ENCODE data around the gene FAM131B. TPM values are rescaled to one million over a fixed set of nuclear protein-coding genes. Genes with fewer than 3 reads are reported as not detected.
A peak's percentile ranks its signal among the peaks of the same experiment; 100 is the strongest.

The FAM131B gene
- total and polyA plus RNA-seq, 2 of the 13 experiments (the other 11 are each of a cell fraction or from before 2014, with no cell fraction given) = 0.07 TPM; not detected in 1

- DNase-seq (ENCODE audit: low spot score) (no peak), FAIRE-seq (no peak), ATAC-seq (no peak)
- 5% methylated on average over 2 of the region's 2 CpGs for WGBS (ENCODE audit: low lambda C conversion rate)
- Histone ChIP-seq H2AFZ (ENCODE audit: low read length) (no peak overlapping the region), H3K79me2 (ENCODE audit: insufficient read depth, low read length) (no peaks in the 10 kb centered on the region), H3K9ac (ENCODE audit: insufficient read depth, low read depth, low read length) (no peak overlapping the region), H3K27ac (ENCODE audit: extremely low read length, insufficient read depth, low read length) (no peak overlapping the region), H3K4me2 (ENCODE audit: low read depth, low read length) (no peak overlapping the region), H3K27me3 (ENCODE audit: control insufficient read depth in 1 of 2, insufficient read depth in 2 of 2, low read length in 2 of 2) (peaks cover 0 to 7% of the 10 kb centered on the region in 2 experiments; a peak in 2 of 5 replicates), H3K4me1 (ENCODE audit: insufficient read depth, low read length) (peaks cover 19% of the 10 kb centered on the region), H3K9me3 (ENCODE audit: low read length) (no peaks in the 10 kb centered on the region), H3K4me3 (replicated peaks in 1 of 3; ENCODE audit: insufficient read depth in 1 of 3, low read depth in 2 of 3, low read length in 3 of 3) (no peak overlapping the region), H3K36me3 (replicated peaks in 1 of 2; ENCODE audit: control insufficient read depth in 1 of 2, insufficient read depth in 2 of 2, low read length in 2 of 2) (no peaks in the 10 kb centered on the region), H4K20me1 (ENCODE audit: insufficient read depth, low read length) (no peaks in the 10 kb centered on the region)
- in situ Hi-C loops (cut with HindIII; ENCODE audit: extremely low pct_ligation_motif_present, low pct_unique_long_range_greater_than_20kb) = no loop called here
- intact Hi-C loops (cut with micrococcal nuclease; ENCODE audit: unreplicated experiment) = no loop called here
- ChIA-PET POLR2A (no interaction called here), CTCF (ENCODE audit: low intra/inter-chr PET ratio, low total read pairs) (no interaction called here)
- BruUV-seq (replicated peaks) = no TSS peak
- TF ChIP-seq ZNF460 (CRISPR knock-in tag; IDR thresholded peaks at IDR 0.05; ENCODE audit: borderline replicate concordance) = no peak
- no peak for TF ChIP-seq ZBTB10 (CRISPR knock-in tag; IDR thresholded peaks at IDR 0.05; ENCODE audit: borderline replicate concordance)
- 0 out of 2 replicates have a peak, but pooled peaks have one; percentile 9 for TF ChIP-seq FOXA3 (CRISPR knock-in tag; IDR thresholded peaks at IDR 0.05)
Observed at GRCh38 chr7:143325240-143325639, 37.3 kb downstream of the FAM131B start.

GRCh38 chr7:143323653-143324052, 38.9 kb downstream of the FAM131B start:
- no peak overlapping the region for H3K27ac ChIP-seq (ENCODE audit: extremely low read length, insufficient read depth, low read length)
- POLR2A ChIA-PET = no interaction called here
- no peak for TF ChIP-seq ZFP36 (IDR thresholded peaks at IDR 0.05; ENCODE audit: borderline replicate concordance, low read depth, low read length, partially characterized antibody)
- TF ChIP-seq REL (CRISPR knock-in tag; conservative IDR thresholded peaks at IDR 0.05) = no peak
- TF ChIP-seq MXD1 (CRISPR knock-in tag; IDR thresholded peaks at IDR 0.05) = no peak
- no peak for TF ChIP-seq ZNF441 (CRISPR knock-in tag; IDR thresholded peaks at IDR 0.05; ENCODE audit: borderline replicate concordance)
- TF ChIP-seq ZNF230 (CRISPR knock-in tag; IDR thresholded peaks at IDR 0.05) = no peak
- no peak for TF ChIP-seq GMEB1 (CRISPR knock-in tag; IDR thresholded peaks at IDR 0.05; ENCODE audit: borderline replicate concordance)
- no peak for TF ChIP-seq GTF3A (CRISPR knock-in tag; conservative IDR thresholded peaks at IDR 0.05)
- no peak for TF ChIP-seq ZSCAN9 (CRISPR knock-in tag; IDR thresholded peaks at IDR 0.05; ENCODE audit: borderline replicate concordance)
- no peak for TF ChIP-seq ZNF234 (CRISPR knock-in tag; conservative IDR thresholded peaks at IDR 0.05)

More at GRCh38 chr7:143323653-143324052, 38.9 kb downstream of the FAM131B start:
- H3K9me3 ChIP-seq (ENCODE audit: low read length) = no peaks in the 10 kb centered on the region
- peak overlapping the region; percentile 23; the same call in 1 of the 2 replicates for H3K4me2 ChIP-seq (ENCODE audit: low read depth, low read length)
- peaks cover 0 to 7% of the 10 kb centered on the region in 2 experiments; a peak in 2 of 5 replicates for H3K27me3 ChIP-seq (ENCODE audit: control insufficient read depth in 1 of 2, insufficient read depth in 2 of 2, low read length in 2 of 2)
- no peak overlapping the region for H2AFZ ChIP-seq (ENCODE audit: low read length)
- FAIRE-seq (no peak), DNase-seq (ENCODE audit: low spot score) (no peak), ATAC-seq (peak; percentile 69)
- BruUV-seq (replicated peaks) = no TSS peak
- no peak overlapping the region; a peak in 1 of 6 replicates for H3K4me3 ChIP-seq (replicated peaks in 1 of 3; ENCODE audit: insufficient read depth in 1 of 3, low read depth in 2 of 3, low read length in 3 of 3)
- intact Hi-C loops (cut with micrococcal nuclease; ENCODE audit: unreplicated experiment) (no loop called here), in situ Hi-C loops (cut with HindIII; ENCODE audit: extremely low pct_ligation_motif_present, low pct_unique_long_range_greater_than_20kb) (loop anchor here (5.0 kb wide), 1 partner anchor 94 kb away; no protein-coding TSS in a partner anchor)
- CTCF ChIA-PET (ENCODE audit: low intra/inter-chr PET ratio, low total read pairs) = no interaction called here
- 3% methylated on average over 12 of the region's 12 CpGs for WGBS (ENCODE audit: low lambda C conversion rate)
- no peak overlapping the region for H3K9ac ChIP-seq (ENCODE audit: insufficient read depth, low read depth, low read length)
- no peaks in the 10 kb centered on the region for H4K20me1 ChIP-seq (ENCODE audit: insufficient read depth, low read length)
- H3K36me3 ChIP-seq (replicated peaks in 1 of 2; ENCODE audit: control insufficient read depth in 1 of 2, insufficient read depth in 2 of 2, low read length in 2 of 2) = no peaks in the 10 kb centered on the region
- peaks cover 25% of the 10 kb centered on the region for H3K4me1 ChIP-seq (ENCODE audit: insufficient read depth, low read length)
- H3K79me2 ChIP-seq (ENCODE audit: insufficient read depth, low read length) = no peaks in the 10 kb centered on the region

All from HepG2 (cell line).